NCI-H2107 treated with DMSO at 0.1 percent for 48 hours (cell line): Measurements from ENCODE around the gene CST5.
"Not testable (repeated sequence)": the region's sequence is repeated elsewhere in the genome, so short reads cannot be mapped to it uniquely, and the experiment has no call there.

Experiments
- DNase-seq: peaks from one replicate; lab custom pipeline; 2025; ENCODE audit not compliant: unreplicated experiment; lab: John Stamatoyannopoulos, UW

Gene CST5

GRCh38 chr20:23890867-23891266 is 11.3 kb upstream of the CST5 start:
- not testable (repeated sequence) for DNase-seq

- no peak for DNase-seq
These were observed 10.2 kb upstream of the CST5 start for GRCh38 chr20:23889775-23890187.

GRCh38 chr20:23887856-23888255 is 8.3 kb upstream of the CST5 start:
- no peak for DNase-seq

- DNase-seq: no peak
These were observed 5.2 kb upstream of the CST5 start for GRCh38 chr20:23884771-23885162.

- DNase-seq: no peak
These were observed 4.7 kb upstream of the CST5 start for GRCh38 chr20:23884136-23884770.

- no peak for DNase-seq
These were observed 1.8 kb upstream of the CST5 start for GRCh38 chr20:23881371-23881770.

- no peak for DNase-seq
These were observed 869 bp upstream of the CST5 start for GRCh38 chr20:23880417-23880816.

- no peak for DNase-seq
These were observed 345 bp upstream of the CST5 start for GRCh38 chr20:23879811-23880374.

- no peak for DNase-seq
These were observed 761 bp downstream of the CST5 start for GRCh38 chr20:23878787-23879186.

GRCh38 chr20:23878016-23878542 is 1.5 kb downstream of the CST5 start:
- DNase-seq: not testable (repeated sequence)

- no peak for DNase-seq
These were observed 2.0 kb downstream of the CST5 start for GRCh38 chr20:23877524-23877923.

- no peak for DNase-seq
These were observed 3.8 kb downstream of the CST5 start for GRCh38 chr20:23875606-23876237.

GRCh38 chr20:23874747-23875146 is 4.8 kb downstream of the CST5 start:
- no peak for DNase-seq

GRCh38 chr20:23873370-23874015 is 6.1 kb downstream of the CST5 start:
- DNase-seq: no peak

- DNase-seq: no peak
These were observed 7.5 kb downstream of the CST5 start for GRCh38 chr20:23872065-23872464.

- DNase-seq: no peak
These were observed 9.1 kb downstream of the CST5 start for GRCh38 chr20:23870461-23870860.

- DNase-seq: no peak
These were observed 10.0 kb downstream of the CST5 start for GRCh38 chr20:23869520-23869919.

- DNase-seq: no peak
These were observed 11.2 kb downstream of the CST5 start for GRCh38 chr20:23868321-23868720.

- DNase-seq: no peak
These were observed 12.3 kb downstream of the CST5 start for GRCh38 chr20:23867152-23867776.

GRCh38 chr20:23860771-23861170 is 18.8 kb downstream of the CST5 start:
- not testable (repeated sequence) for DNase-seq

- DNase-seq: no peak
These were observed 21.5 kb downstream of the CST5 start for GRCh38 chr20:23857962-23858595.
